Measurements from ENCODE around the gene LOXHD1. TPM values are rescaled to one million over a fixed set of nuclear protein-coding genes. Genes with fewer than 3 reads are reported as not detected.

Gene LOXHD1
- total RNA-seq, 4 donors from 2014 or later, result 0.62 TPM; not detected in 3

- H3K36me3 ChIP-seq, result no peaks in the 10 kb centered on the region
- no peaks in the 10 kb centered on the region for H3K9me3 ChIP-seq
- no peak for TF ChIP-seq CTCF (IDR thresholded peaks at IDR 0.05)
- TF ChIP-seq POLR2A (IDR thresholded peaks at IDR 0.05), result no peak
- no peak overlapping the region for H3K27ac ChIP-seq
- no peak overlapping the region for H3K4me3 ChIP-seq
- intact Hi-C loops (cut with DNase I; ENCODE audit: low total_unique reads), result no loop called here
- no peaks in the 10 kb centered on the region for H3K4me1 ChIP-seq
- DNase-seq, result no peak
- no peaks in the 10 kb centered on the region for H3K27me3 ChIP-seq
Observed at GRCh38 chr18:46573156-46573555, 83.9 kb downstream of the LOXHD1 start.

GRCh38 chr18:46571756-46572155 is 85.3 kb downstream of the LOXHD1 start:
- no peak overlapping the region for H3K4me3 ChIP-seq
- H3K4me1 ChIP-seq, result no peaks in the 10 kb centered on the region
- DNase-seq, result no peak
- no peaks in the 10 kb centered on the region for H3K27me3 ChIP-seq
- intact Hi-C loops (cut with DNase I; ENCODE audit: low total_unique reads), result no loop called here
- H3K36me3 ChIP-seq, result no peaks in the 10 kb centered on the region
- H3K27ac ChIP-seq, result no peak overlapping the region
- TF ChIP-seq POLR2A (IDR thresholded peaks at IDR 0.05) (no peak), CTCF (IDR thresholded peaks at IDR 0.05) (no peak)
- H3K9me3 ChIP-seq, result no peaks in the 10 kb centered on the region

- no peaks in the 10 kb centered on the region for H3K27me3 ChIP-seq
- no peak for DNase-seq
- no peak overlapping the region for H3K4me3 ChIP-seq
- no peaks in the 10 kb centered on the region for H3K9me3 ChIP-seq
- H3K27ac ChIP-seq, result no peak overlapping the region
- H3K36me3 ChIP-seq, result no peaks in the 10 kb centered on the region
- H3K4me1 ChIP-seq, result no peaks in the 10 kb centered on the region
- intact Hi-C loops (cut with DNase I; ENCODE audit: low total_unique reads), result no loop called here
- TF ChIP-seq POLR2A (IDR thresholded peaks at IDR 0.05), result no peak
- TF ChIP-seq CTCF (IDR thresholded peaks at IDR 0.05), result no peak
Observed at GRCh38 chr18:46570666-46571065, 86.4 kb downstream of the LOXHD1 start.

- no peaks in the 10 kb centered on the region for H3K36me3 ChIP-seq
- H3K4me1 ChIP-seq, result no peaks in the 10 kb centered on the region
- no peaks in the 10 kb centered on the region for H3K27me3 ChIP-seq
- TF ChIP-seq POLR2A (IDR thresholded peaks at IDR 0.05), result no peak
- intact Hi-C loops (cut with DNase I; ENCODE audit: low total_unique reads), result no loop called here
- no peaks in the 10 kb centered on the region for H3K9me3 ChIP-seq
- no peak for DNase-seq
- no peak overlapping the region for H3K4me3 ChIP-seq
- H3K27ac ChIP-seq, result no peak overlapping the region
Observed at GRCh38 chr18:46570134-46570533, 86.9 kb downstream of the LOXHD1 start.

- Histone ChIP-seq H3K9me3 (no peaks in the 10 kb centered on the region), H3K36me3 (no peaks in the 10 kb centered on the region), H3K27ac (no peak overlapping the region), H3K27me3 (no peaks in the 10 kb centered on the region), H3K4me3 (no peak overlapping the region), H3K4me1 (no peaks in the 10 kb centered on the region)
- TF ChIP-seq POLR2A (IDR thresholded peaks at IDR 0.05) (no peak), CTCF (IDR thresholded peaks at IDR 0.05) (no peak)
- intact Hi-C loops (cut with DNase I; ENCODE audit: low total_unique reads), result no loop called here
- DNase-seq, result no peak
Observed at GRCh38 chr18:46569211-46569610, 87.8 kb downstream of the LOXHD1 start.

- no peak for TF ChIP-seq CTCF (IDR thresholded peaks at IDR 0.05)
- TF ChIP-seq POLR2A (IDR thresholded peaks at IDR 0.05), result no peak
- H3K9me3 ChIP-seq, result no peaks in the 10 kb centered on the region
- intact Hi-C loops (cut with DNase I; ENCODE audit: low total_unique reads), result no loop called here
- no peak overlapping the region for H3K27ac ChIP-seq
- H3K36me3 ChIP-seq, result no peaks in the 10 kb centered on the region
- no peak for DNase-seq
- H3K4me3 ChIP-seq, result no peak overlapping the region
- no peaks in the 10 kb centered on the region for H3K4me1 ChIP-seq
- H3K27me3 ChIP-seq, result no peaks in the 10 kb centered on the region
Observed at GRCh38 chr18:46567196-46567595, 89.8 kb downstream of the LOXHD1 start.

All from uterus (tissue), 4 donors.